Small intestine (tissue), 7 donors: ENCODE data around the gene SEL1L3. TPM values are rescaled to one million over a fixed set of nuclear protein-coding genes. Genes with fewer than 3 reads are reported as not detected.

Experiments
- DNase-seq, 2 donors: peaks; one replicate each; pipeline versions ENCODE4 v3.0.0 to v3.0.0-alpha.2; 2013
- FAIRE-seq: peaks from 2 replicates; lab custom pipeline; 2012; peaks lifted over from hg19 to GRCh38; lab: Jason Lieb, UNC
- H3K27ac ChIP-seq, 3 donors: one replicate each; pipeline ENCODE4 v1.5.1; 2013; ENCODE audit warnings: low read length in 2 of 3, mild to moderate bottlenecking in 2 of 3, control low read depth in 1 of 3, inconsistent platforms in 1 of 3, low read depth in 1 of 3, moderate library complexity in 1 of 3
- H3K27me3 ChIP-seq, 3 donors: one replicate each; pipeline ENCODE4 v1.6.1; 2013; ENCODE audit warnings: low read length in 3 of 3, inconsistent platforms in 1 of 3; ENCODE audit not compliant: control insufficient read depth in 3 of 3, insufficient read depth in 3 of 3
- H3K36me3 ChIP-seq, 3 donors: one replicate each; pipeline ENCODE4 v1.6.1; 2013; ENCODE audit warnings: low read length in 3 of 3, inconsistent platforms in 1 of 3, low read depth in 1 of 3, mild to moderate bottlenecking in 1 of 3, moderate library complexity in 1 of 3; ENCODE audit not compliant: control insufficient read depth in 3 of 3, insufficient read depth in 2 of 3
- H3K4me1 ChIP-seq, 3 donors: one replicate each; pipeline ENCODE4 v1.6.1; 2013; ENCODE audit warnings: low read length in 2 of 3, inconsistent platforms in 1 of 3, low read depth in 1 of 3, mild to moderate bottlenecking in 1 of 3, moderate library complexity in 1 of 3; ENCODE audit not compliant: control insufficient read depth in 3 of 3, insufficient read depth in 2 of 3
- H3K4me3 ChIP-seq, 3 donors: one replicate each; pipeline ENCODE4 v1.5.1; 2013; ENCODE audit warnings: low read length in 3 of 3, control low read depth in 1 of 3, inconsistent platforms in 1 of 3, low read depth in 1 of 3, mild to moderate bottlenecking in 1 of 3, moderate library complexity in 1 of 3
- H3K9me3 ChIP-seq, 2 donors: one replicate each; pipeline ENCODE4 v1.6.1; 2013; ENCODE audit warnings: low read depth in 1 of 2, low read length in 1 of 2; ENCODE audit not compliant: control insufficient read depth in 2 of 2, insufficient read depth in 1 of 2
- WGBS, 3 donors: extraction: QIAGEN DNeasy Blood & Tissue Kit; methylation state at CpG; one replicate each; pipeline ENCODE4 v1.1.7; 2013; 5-methylcytosine and 5-hydroxymethylcytosine counted together
- polyA plus RNA-seq, 4 donors: library from polyadenylated mRNA; stranded (reverse) in 3 of 4; unstranded in 1 of 4; fragments of 200-250 nt in 3 of 4; fragments of 120-200 nt in 1 of 4; gene quantifications; one replicate each; pipeline versions ENCODE4 v1.2.1 to v1.2.3, GENCODE V29; 2013
- donor health status: healthy with polysubstance abuse.
- donor health status: control.
- donor health status: control.
- donor health status: Bipolar disorder and iron deficiency.
- donor health status: healthy.

Gene SEL1L3
- polyA plus RNA-seq, 4 donors: 42.7 to 77.5 (median 51.2) TPM

- Histone ChIP-seq H3K27me3 (no peaks in the 10 kb centered on the region), H3K9me3 (no peaks in the 10 kb centered on the region), H3K27ac (no peak overlapping the region), H3K36me3 (no peaks in the 10 kb centered on the region), H3K4me1 (peaks cover 0 to 5% (median 4%) of the 10 kb centered on the region in 3 donors), H3K4me3 (no peak overlapping the region)
- no peak for FAIRE-seq
- no peak for DNase-seq
- 64 to 77% (median 68%) methylated on average over 5 of the region's 5 CpGs for WGBS, 3 donors
These were observed 165.3 kb downstream of the SEL1L3 start for GRCh38 chr4:25697516-25697915.

Other genes with a start within 250 kb of the SEL1L3 start
- 10 to 100 TPM in 1 of 4 donors, 1 to 10 TPM in 2, under 1 TPM in 1; 0.09 to 28.6 (median 2.5) TPM for gene SLC34A2, start 207.1 kb downstream of the SEL1L3 start, polyA plus RNA-seq
- gene SMIM20, start 51.2 kb upstream of the SEL1L3 start, polyA plus RNA-seq: 100 to 1,000 TPM in 1 of 4 donors, 10 to 100 TPM in 3; 50.1 to 101 (median 75.5) TPM